ENCODE measurements around the gene ARID5A.

DNA sequence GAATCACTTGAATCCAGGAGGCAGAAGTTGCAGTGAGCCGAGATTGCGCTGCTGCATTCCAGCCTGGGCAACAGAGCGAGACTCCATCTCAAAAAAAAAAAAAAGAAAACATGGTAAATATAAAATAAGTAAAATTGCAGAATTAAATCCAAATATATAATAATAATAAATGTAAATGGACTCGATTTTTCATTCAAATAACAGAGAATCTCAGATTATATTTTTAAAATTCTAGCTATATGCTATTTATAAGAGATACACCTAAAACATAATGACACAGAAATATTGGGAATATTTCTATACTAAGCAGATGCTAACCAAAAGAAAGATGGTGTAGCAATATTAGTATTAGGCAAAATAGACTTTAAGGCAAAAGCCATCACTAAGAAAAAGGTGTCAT lies 16.3 kb upstream of the ARID5A start:
- no peak for TF ChIP-seq HDAC6 (IDR thresholded peaks at IDR 0.05; ENCODE audit: low read depth, low read length)
- no peak for TF ChIP-seq BHLHE40 (IDR thresholded peaks at IDR 0.05; ENCODE audit: low read length)
- TF ChIP-seq SP140L (CRISPR knock-in tag; IDR thresholded peaks at IDR 0.05; ENCODE audit: borderline replicate concordance) = no peak
- no peak for TF ChIP-seq JUN (CRISPR knock-in tag; IDR thresholded peaks at IDR 0.05)
- no peak for TF ChIP-seq ZNF879 (CRISPR knock-in tag; IDR thresholded peaks at IDR 0.05)
- TF ChIP-seq, protein P1, sequence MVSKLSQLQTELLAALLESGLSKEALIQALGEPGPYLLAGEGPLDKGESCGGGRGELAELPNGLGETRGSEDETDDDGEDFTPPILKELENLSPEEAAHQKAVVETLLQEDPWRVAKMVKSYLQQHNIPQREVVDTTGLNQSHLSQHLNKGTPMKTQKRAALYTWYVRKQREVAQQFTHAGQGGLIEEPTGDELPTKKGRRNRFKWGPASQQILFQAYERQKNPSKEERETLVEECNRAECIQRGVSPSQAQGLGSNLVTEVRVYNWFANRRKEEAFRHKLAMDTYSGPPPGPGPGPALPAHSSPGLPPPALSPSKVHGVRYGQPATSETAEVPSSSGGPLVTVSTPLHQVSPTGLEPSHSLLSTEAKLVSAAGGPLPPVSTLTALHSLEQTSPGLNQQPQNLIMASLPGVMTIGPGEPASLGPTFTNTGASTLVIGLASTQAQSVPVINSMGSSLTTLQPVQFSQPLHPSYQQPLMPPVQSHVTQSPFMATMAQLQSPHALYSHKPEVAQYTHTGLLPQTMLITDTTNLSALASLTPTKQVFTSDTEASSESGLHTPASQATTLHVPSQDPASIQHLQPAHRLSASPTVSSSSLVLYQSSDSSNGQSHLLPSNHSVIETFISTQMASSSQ (IDR thresholded peaks at IDR 0.05; ENCODE audit: low read depth) = no peak
- TF ChIP-seq, protein P1 (CRISPR knock-in tag; IDR thresholded peaks at IDR 0.05; ENCODE audit: borderline replicate concordance) = no peak
